GM18499 (cell line): ENCODE data around the gene CDYL2.
"Not testable (repeated sequence)": the region's sequence is repeated elsewhere in the genome, so short reads cannot be mapped to it uniquely, and the experiment has no call there.

Source experiments
- ATAC-seq: cut with Tn5 transposase; IDR thresholded peaks from one replicate; pipeline ENCODE4 v1.9.1; 2021; ENCODE audit warnings: moderate number of reproducible peaks; ENCODE audit not compliant: insufficient read depth, unreplicated experiment

CDYL2 gene

GRCh38 chr16:80680839-80681238, 123.6 kb downstream of the CDYL2 start:
- ATAC-seq: no peak

DNA sequence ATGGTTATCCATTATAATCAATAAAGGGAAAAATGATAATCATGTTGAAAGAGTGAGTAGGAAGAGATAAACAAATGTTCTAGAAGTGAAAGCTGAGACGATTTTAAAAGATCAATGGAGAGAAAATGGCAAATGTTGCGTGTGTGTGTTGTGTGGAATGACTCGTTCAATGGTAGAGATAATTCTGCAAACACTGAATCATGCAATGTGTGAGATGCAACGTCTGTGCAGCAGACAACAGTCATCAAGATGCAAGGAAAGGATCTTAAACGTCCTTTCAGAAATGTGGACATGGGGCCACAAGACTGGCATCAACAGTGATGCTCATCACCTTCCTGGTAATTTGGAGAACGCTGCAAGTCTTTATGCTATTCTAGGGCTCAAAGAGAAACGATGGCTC, 124.4 kb downstream of the CDYL2 start:
- ATAC-seq: no peak

DNA sequence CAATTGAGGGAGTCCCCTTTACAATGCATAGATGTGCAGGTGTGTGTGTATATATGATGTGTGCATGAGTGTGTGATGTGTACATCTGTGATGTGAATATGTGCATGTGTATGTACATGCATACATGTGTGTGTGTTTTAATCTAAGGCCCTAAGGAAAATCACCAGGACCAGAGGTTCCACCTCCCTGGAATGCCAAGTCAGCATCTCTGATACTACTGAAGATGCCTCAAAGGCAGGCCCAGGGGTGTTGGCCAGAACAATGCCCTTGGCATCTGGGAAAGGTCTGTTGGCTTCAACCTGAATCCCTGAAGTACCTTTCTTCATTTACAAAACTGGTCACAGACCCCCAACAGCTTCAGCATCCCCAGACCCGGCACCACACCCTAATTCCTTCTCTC, 129.5 kb downstream of the CDYL2 start:
- no peak for ATAC-seq

DNA sequence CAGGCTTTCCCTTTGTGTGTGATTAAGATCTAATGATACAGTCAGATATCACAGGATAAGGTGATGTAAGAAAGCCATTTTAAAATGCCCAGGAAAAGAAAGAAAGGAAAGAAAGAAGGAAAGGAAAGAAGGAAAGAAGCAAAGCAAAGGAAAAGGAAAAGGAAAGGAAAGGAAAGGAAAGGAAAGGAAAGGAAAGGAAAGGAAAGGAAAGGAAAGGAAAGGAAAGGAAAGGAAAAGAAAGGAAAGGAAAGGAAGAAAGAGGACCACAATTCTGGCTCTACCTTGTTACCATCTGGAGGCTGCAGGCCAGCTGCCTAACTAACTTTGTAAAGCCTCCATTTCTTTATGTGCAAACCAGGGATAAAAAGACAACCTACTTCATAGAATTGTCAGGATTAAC, 132.0 kb downstream of the CDYL2 start:
- no peak for ATAC-seq

DNA sequence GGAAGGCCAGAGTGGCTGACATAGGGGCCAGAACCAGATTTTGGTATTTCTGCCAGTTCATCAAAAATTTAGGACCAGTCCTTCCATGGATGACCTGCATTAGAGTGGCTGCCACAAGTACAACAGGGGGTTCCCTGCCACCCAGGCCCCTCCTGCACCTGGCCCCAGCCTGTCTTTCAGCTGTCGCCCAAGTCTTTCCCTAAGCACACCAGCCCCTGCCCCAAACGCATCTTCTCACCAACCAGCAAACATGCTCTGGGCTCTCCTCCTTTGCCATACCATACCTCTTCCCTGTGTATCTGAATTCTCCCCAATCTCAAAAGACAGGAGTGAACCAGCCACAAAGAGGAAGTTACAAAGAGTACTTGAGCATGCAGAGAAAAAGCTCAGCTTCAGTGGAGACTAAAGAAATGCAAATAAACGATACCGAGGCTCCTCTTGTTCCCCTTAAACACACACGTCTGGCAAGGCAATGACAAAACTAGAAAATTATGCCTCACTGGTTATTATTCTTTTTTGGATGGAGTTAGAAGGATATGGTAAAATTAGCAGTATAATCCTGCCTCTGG, 133.0 kb downstream of the CDYL2 start:
- ATAC-seq: no peak

DNA sequence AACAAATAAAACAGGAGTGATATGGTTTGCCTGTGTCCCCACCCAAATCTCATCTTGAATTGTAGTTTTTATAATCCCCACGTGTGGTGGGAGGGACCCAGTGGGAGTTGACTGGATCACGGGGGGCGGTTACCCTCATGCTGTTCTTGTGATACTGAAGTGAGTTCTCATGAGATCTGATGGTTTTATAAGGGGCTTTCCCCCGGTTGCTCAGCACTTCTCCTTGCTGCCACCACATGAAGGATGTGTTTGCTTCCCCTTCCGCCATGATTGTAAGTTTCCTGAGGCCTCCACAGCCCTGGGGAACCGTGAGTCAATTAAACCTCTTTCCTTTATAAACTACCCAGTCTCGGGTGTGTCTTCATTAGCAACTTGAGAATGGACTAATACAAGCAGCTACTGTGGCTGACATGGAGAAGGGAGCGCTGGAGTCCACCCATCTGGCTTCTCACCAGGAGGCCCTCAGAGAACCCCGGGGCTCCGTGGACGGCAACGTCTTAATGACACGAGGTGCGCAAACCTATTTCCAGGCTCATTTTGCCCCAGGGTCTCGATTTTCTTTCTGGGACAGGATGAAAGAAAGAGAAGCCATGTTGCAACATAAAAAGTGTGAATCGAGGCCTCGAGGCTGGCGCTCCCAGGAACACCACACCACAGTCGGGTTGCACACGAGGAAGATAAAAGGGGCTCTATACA, 134.1 kb downstream of the CDYL2 start:
- ATAC-seq: no peak

- ATAC-seq: no peak
These were observed 134.7 kb downstream of the CDYL2 start for GRCh38 chr16:80669673-80670072.

DNA sequence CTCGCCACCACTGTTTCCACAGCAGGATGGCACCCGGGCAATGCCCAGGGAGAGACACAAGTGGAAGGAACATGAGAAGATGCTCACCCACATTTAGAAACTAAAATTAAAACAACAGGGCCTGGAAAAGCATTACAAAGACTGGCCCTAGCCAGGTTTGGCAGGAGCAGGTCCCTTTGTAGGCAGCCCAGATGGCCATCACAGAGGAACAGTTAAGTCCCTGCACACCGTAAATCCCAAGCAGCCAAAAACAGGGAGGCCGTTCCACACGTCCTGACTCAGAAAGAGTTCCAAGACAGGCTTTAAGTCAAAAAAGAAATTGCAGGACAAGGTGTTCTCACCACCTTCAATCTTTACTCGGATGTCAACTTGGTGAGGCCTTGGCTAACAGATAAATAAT, 136.5 kb downstream of the CDYL2 start:
- no peak for ATAC-seq

GRCh38 chr16:80667251-80667560, 137.2 kb downstream of the CDYL2 start:
- no peak for ATAC-seq

- no peak for ATAC-seq
These were observed 137.8 kb downstream of the CDYL2 start for GRCh38 chr16:80666378-80667250.

DNA sequence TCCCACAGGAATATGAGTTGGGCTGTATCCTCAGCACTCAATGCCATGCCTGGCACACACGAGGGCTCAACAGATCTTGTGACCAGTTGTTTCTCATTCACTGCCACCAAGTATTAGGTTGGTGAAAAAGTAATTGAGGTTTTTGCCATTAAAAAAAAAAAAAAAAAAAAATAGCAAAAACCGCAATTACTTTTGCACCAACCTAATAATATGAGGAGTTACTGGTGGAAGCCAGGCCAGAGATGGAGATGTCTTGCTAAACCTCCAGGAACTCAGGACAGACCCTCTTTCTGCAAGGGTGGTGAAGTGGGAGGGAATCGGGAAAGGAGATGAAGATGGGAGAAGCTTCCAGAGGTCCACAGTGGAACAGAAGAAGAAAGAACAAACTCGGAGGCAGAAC, 139.0 kb downstream of the CDYL2 start:
- ATAC-seq: no peak

DNA sequence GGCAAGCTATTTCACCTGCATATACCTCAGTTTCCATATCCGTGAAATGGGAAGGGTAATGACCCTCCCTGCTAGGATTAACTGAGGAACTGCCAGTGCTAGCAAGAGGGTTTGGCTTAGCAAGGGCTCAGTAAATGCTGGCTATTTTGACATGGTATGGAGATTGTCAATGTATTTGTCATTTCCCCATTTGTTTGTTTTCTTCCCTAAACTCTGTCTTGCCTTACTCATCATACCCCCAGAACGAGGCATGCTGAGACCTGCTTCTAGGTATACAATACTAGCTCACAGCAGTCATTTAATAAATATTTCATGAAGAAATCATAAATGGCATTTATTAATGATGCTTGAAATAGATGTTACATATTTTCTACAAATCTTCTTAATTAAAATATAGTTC, 139.6 kb downstream of the CDYL2 start:
- ATAC-seq: no peak

DNA sequence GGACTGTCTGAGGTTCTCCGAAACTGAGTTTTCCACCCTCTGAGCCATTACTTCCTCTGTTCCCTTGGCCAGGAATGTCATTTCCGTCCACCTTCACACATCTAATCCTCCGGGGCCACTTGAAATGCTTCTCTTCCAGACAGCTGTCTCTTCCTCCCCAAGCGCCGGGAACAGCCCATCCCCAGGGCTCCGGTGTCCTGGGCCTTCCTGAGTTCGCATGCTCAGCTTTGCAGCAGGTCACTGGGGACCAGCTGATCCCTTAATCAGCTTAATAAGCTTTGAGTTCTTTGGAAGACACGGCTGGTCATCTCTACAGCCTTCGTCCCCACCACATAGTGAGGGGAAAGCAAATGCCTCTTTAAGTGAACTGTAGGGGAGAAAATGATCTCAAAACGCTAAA, 140.2 kb downstream of the CDYL2 start:
- ATAC-seq: no peak

DNA sequence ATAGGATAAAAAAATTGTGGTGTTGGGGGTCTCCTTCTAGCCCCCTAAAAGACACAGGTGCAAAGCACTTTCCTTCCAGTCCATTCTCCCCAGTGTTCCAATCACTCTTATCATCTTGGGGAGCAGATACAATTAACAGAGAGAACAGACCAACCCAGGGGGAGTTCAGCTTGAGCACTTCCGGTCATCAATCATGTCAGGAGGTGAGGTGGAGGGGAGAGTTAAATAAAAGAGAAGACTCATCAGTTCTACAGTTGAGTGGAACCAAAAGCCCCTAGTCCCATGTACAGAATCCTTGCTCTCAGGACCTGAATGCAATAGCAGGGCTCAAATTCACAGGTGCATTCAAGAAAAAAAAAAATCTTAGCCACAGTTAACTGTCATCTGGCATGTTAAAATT, 141.3 kb downstream of the CDYL2 start:
- ATAC-seq: no peak

- no peak for ATAC-seq
These were observed 144.5 kb downstream of the CDYL2 start for GRCh38 chr16:80659865-80660264.

- ATAC-seq: peak; percentile 86
These were observed 147.7 kb downstream of the CDYL2 start for GRCh38 chr16:80656711-80657150.

DNA sequence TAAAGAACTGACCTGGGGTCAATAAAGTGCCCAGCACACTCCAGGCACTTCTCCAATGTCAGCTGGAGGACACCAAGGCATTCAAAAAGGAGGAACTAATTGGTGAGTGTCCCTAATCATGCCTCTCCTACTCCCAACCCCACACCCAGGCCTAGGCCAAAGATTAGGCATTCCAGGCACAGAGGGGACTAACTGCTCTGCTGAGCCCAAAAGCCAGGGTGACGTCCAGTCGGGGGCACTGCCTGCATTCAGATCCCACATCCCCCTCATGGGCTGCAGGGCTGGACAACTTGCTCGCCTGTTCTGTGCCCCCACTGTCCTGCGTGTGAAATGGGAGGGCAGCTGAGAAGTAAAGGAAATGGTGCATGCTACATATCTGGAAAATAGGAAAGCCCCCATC, 148.2 kb downstream of the CDYL2 start:
- ATAC-seq: no peak

DNA sequence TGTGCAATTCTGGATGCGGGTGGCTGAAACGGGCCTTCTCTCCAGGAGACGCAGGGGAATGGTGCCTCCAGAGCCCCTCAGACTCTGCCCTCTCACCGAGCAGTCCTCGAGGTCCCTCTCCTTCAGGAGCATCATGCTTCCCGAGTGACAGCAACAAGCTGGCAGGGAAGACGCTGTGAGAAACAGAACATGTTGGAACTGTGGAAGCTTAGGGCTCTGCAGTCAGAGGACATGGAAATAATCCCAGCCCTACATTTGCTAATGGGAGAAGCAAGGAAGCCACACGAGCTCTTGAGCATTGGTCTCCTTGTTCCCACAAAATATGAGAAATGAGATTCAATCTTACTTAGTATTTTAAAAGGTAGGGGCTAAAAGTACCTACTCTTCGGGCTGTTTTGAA, 148.6 kb downstream of the CDYL2 start:
- no peak for ATAC-seq

GRCh38 chr16:80654094-80654862, 150.1 kb downstream of the CDYL2 start:
- no peak for ATAC-seq

DNA sequence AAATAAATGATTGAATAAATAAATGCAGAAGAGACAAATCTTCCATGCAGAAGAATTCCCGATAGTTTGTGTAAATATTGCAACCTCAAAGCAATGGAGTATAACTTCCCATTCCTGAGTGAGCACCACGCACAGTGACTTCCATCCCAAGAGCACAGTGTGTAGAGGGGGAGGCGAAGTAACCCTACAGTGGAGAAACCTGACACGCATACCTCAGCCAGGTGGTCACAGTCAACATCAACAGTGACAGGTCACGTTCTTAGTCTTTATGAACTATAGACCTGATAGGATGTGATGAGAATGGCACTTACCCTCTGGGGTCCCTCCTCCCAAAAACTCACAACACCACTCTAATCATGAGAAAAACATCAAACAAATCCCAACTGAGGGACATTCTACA, 152.0 kb downstream of the CDYL2 start:
- no peak for ATAC-seq

GRCh38 chr16:80650281-80650680, 154.1 kb downstream of the CDYL2 start:
- ATAC-seq: not testable (repeated sequence)
